Activated CD4-positive, alpha-beta T cell treated with anti-CD3 and anti-CD28 coated beads, Interleukin-2, amount 50 U/mL, for 16 hours (primary cell): ENCODE data around the gene DNAH8.

ENCODE experiments used
- DNase-seq: peaks from one replicate; pipeline ENCODE4 v3.0.0-alpha.2; 2020

The DNAH8 gene, protein sequence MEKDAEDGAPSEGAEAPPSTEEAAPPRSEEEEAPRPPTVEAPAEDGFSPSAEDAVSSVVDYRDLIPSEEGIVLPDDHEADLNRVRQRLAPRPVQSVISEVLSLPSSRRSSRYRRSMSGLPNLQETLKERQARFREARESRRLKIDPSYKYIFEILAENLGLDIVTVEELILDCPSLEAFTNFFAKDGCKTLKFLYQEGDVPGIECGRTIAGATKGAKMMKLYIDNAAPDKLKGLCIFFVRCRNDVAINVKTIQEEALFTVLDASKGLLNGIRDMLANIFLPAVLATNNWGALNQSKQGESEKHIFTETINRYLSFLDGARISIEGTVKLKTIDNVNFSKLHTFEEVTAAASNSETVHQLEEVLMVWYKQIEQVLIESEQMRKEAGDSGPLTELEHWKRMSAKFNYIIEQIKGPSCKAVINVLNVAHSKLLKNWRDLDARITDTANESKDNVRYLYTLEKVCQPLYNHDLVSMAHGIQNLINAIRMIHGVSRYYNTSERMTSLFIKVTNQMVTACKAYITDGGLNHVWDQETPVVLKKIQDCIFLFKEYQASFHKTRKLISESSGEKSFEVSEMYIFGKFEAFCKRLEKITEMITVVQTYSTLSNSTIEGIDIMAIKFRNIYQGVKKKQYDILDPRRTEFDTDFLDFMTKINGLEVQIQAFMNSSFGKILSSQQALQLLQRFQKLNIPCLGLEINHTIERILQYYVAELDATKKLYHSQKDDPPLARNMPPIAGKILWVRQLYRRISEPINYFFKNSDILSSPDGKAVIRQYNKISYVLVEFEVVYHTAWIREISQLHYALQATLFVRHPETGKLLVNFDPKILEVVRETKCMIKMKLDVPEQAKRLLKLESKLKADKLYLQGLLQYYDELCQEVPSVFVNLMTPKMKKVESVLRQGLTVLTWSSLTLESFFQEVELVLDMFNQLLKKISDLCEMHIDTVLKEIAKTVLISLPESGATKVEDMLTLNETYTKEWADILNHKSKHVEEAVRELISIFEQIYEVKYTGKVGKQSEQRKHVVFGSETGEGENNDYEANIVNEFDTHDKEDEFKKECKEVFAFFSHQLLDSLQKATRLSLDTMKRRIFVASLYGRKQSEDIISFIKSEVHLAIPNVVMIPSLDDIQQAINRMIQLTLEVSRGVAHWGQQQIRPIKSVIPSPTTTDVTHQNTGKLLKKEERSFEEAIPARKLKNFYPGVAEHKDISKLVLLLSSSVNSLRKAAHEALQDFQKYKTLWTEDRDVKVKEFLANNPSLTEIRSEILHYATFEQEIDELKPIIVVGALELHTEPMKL (N-terminal part only)

DNA sequence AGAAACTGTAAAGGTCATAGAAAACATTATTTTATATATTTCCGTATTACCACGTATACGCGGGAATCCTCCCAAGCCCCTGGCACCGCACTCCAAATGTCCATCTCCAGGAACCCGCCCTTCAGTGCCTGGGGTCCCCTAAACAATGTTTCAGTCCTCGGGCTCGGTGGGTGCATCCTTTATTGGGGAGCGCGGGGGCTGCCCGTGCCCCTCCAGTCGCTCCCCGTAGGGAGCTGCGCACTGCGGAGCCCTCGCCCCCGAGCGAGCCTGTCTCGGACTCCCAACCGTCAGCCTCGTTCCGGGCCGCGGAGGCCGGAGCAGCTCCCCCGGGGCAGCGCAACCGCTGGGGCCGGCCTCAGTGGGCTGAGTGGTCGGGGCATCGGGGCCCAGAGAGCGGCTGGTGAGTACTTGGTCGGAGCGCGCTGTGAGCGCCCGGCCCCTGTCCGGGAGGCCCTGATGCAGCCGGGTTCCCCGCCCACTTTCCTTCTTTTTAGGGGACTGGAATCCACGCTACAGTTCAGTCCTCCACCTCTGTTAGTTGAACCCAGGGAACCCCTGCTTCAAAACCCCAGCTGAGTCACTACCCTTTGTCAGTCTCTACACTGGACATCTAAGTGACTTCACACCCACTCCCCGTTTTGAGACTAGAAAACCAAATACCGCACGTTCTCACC lies at the start of gene DNAH8:
Gene DNAH8 (plus strand): TSS at position 296 of the 674 bp plus-strand sequence. CDS start 7,499 bp downstream, outside the sequence.
- DNase-seq = peak; percentile 41

DNA sequence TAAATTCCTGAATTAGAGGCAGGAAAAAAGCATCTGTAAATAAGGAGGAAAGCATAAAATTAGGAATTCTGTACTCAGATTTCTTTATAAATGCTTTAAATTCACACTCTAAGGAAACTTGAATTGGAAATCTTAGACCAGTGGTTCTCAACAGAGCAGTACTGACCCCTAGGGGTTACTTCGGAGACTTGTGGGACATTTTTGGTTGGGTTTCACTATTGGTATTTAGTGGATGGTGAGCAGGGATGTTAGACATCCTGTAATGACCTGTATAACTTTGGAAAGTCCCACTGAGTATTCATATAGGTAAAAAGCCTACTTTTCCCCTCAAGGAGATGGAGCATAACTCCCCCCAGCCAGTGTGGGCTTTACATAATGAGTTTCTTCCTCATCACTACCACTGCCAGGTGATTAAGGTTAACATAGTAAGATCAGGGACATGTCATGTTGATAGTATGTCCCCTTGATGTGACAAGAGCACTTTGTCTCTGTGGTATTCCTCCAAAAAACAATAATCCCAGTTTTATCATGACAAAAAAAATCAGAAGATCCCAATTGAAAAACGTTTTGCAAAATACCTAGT lies 43.1 kb upstream of the DNAH8 start:
- DNase-seq = peak; percentile 77

DNA sequence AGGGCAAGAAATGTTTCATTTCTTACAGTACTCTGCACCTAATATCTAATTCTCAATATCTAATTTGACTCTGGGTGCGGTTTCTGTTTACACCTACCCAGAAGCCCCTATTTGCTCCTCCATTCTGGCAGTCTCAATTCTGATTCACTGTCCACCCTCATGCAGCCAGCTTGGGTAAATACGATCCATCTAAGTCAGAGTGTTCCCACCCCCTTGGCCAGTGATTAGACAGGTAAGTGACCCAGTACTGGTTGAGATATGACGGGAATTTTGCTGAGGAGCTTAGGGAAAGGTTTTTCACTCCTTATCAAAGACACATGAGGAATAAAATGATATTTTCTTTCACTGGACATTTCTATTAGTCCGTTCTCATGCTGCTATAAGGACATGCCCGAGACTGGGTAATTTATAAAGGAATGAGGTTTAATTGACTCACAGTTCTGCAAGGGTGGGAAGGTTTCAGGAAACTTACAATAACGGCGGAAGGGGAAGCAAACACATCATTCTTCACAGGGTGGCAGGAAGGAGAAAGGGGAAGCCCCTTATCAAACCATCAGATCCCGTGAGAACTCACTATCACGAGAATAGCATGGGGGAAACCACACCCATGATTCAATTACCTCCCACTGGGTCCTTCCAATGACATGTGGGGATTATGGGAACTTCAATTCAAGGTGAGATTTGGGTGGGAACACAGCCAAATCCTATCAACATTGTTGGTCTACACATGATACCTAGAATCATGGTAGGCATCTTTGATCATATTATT lies 41.5 kb upstream of the DNAH8 start:
- peak; percentile 50 for DNase-seq

DNA sequence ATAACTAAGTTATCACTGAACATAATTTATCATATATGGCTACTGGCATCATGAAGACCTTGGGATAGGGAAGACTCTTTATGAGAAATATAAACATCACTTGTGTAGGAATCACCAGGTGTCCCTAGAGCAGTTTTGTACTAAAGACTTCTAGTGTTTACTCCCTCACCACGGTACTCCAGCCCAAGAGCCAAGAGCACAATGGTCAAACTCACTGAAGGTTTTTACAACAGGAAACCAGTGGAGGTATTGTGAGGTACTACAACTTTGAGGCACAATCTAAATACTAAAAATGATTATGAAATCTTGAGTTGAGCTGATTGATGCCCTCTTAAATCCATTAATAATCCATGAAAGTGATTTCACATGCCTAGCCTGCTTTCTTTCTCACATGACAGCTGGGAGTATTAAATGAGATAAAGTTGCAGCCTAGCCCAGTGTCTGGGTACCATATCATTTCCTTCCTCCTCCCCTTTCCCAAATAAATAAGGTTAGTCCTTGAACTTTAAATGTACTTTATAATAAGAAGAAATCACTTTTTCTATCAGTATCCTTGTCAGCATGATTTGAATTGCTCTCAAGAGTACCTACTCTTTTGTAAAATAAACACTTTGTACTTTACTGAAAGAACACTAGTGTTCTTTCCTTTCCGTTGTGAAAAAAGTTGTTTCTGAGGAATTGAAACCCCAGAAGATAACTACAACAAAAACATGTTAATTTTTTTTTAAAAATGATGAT lies 38.7 kb upstream of the DNAH8 start:
- DNase-seq = no peak

DNA sequence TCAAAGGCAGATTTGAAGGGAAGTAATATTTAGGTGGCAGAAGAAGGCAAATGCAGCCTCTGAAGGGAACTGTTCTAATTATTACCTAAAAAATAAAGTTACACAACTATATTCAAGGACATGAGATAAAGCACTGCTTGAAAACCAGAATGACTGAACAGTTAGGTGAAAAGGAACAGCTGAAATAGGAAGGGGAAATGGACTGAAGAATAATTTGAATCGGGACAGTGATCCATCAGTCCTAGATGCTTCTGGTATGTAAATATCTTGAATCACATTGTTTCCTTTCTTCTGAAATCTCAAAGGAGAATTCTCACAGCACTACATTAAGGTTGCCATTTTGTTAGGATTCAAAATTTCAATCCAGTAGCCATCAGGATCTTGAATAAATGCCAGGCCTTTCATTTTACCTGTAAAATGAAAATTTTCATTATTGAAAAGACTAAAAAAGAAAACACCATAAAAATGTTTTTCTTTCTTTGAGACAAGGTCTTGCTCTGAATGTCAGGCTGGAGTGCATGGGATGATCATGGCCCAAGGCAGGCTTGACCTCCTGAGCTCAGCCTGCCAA lies 38.1 kb upstream of the DNAH8 start:
- DNase-seq = no peak

DNA sequence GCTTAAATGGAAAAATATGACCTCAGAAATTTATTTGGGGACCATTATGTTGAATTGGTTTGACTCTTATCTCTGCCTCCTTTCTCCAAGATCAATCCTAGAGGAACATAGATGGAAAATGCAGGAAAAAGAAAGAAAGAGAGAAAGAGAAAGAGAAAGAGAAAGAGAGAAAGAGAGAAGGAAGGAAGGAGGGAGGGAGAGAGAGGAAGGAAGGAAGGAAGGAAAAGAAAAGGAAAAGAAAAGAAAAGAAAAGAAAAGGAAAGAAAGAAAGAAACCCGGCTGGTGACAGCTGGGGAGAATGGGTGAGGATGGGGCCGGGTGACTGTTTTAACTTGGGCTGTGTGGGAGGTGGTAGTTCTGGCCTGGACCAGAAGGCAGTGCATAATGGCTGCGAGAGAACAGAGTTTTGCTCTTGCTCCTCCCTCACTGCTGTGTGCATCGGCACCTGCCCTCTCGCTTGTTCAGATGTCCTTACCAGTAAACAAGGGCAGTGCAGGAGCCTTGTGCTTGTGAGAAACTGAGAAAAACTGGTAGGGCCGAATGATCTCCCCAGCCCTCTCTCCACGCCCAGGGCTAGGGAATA lies 36.8 kb upstream of the DNAH8 start:
- no peak for DNase-seq

DNA sequence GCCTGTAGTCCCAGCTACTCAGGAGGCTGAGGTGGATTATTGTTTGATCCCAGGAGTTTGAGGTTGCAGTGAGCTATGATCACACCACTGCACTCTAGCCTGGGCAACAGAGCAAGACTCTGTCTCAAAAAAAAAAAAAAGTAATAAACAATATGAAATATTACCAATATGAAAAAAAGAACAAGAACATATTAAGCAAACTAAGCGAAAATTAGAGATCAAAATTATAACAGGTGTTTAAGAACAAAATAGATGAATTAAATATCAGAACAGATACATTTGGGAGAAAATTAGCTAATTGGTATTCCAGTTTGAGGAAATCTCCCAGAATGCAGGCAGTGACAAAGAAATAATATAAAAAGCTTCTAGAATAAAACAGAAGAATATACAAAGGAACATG lies 35.4 kb upstream of the DNAH8 start:
- DNase-seq = no peak

DNA sequence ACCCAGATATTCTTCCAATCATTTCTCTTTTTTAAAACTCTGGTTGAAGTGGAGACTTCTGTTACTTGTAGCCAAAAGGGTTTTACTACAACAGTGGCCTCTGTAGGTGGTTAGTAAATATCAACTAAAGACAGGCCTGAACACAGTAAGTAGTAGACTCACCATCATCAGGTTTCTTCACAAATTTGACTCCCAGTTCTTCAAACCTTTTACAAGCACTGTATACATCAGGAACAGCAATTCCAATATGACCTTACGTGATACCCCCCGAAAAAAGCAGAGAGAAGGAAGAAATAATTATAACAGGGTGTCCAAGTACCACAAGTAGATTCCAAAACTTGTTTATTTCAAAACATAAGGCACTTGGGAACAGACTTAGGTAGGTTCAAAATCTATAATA lies 33.3 kb upstream of the DNAH8 start:
- no peak for DNase-seq

DNA sequence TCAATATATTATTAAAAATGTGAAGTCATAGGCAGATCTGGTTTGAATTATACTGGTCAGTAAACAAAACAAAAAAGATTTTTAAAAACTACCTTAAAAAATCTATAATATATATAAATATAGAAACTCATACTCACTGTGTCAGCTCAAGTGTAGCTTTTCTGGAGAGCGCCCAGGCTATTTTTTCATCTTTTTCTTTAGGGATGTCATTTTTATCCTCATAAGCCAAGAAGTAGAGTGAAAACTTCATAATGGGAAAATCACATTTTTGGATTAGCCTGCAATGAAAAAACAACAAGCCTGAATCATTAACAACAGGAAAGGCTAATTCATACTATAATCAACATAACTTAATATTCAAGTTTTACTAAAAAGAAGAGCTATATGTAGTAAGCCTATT lies 30.9 kb upstream of the DNAH8 start:
- no peak for DNase-seq

DNA sequence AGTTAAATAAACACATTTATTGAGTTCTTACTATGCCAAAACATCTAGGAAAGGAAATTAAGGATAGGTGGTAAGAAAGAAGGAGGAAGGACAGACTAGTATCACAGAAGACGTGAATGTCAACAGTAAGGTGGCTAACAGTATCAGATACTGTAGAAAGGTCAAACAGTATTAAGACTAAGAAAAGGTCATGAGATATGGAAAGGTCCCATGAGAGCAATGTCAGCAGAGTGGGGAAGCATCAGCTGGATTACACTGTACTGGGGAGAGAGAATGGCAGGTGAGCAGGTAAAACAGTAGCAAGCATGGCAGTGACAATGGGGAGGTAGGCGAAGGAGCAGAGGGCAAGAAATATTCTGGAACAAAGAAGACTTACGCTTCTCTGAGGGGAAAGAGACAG lies 30.2 kb upstream of the DNAH8 start:
- no peak for DNase-seq

DNA sequence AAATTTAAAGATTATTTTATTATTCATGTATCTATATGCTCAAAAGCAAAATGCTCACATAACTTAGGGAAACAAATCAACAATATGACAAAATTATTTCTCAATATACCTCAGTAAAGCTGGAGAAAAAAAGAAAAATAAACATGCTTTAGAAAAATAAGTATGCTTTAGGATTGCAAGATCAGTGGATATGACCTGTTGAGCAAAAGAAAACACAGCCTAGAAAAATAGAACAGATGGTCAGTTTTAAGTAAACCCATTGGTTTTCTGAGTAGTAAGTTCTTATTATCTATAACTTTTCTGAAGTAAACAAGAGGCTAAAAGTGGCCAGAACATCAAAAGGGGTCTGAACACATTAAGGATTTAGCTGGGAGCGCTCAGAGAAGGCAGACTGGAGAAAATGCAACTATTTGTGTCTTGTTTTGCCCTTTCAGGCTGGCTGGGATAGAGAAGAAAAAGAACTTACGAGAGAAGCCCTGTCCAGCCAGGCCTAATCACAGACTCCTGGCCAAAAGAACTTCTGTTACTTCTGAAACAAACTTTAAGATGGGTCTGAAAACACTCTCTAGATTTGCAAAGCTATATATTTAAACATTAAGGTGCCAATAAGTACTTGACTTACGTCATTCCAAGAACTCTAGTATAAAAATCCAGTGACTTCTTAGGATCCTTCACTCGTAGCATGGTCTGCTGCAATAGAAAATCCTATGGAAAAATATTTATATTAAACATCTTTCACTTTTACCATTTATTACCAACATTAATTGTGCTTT lies 28.7 kb upstream of the DNAH8 start:
- DNase-seq = no peak

DNA sequence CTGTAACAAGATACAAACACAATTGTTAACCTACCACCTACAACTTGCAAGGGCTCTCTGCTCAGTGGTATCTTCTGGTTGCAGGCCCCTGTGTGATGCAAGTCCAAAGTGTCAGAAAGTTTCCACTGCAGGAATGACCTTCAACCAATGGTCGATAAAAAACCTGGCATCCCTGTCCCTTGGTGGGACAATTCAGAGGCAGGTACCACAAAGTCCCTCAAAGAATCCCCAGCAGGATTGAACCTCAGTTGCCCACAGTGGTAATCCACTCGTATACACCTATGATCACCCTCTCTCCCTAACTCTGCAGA lies 28.1 kb upstream of the DNAH8 start:
- DNase-seq = no peak

DNA sequence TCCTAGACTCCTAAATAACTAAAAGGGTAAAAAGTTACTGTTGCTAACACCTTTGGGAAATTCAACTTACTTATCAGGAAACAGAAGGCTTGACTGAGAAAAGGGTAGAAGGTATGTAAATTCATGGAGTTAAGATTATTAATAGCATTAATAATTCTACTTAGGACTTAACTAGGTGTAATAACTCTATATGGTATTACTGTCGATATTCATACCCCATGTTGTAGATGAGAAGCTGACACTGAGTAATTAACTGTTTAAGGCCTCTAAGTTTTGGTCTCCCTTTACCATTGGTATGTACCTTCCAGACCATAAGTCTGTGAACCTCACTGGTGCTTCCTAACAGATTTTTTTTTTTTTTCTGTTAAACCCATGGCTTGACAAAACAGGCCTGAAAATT lies 27.6 kb upstream of the DNAH8 start:
- DNase-seq = no peak

DNA sequence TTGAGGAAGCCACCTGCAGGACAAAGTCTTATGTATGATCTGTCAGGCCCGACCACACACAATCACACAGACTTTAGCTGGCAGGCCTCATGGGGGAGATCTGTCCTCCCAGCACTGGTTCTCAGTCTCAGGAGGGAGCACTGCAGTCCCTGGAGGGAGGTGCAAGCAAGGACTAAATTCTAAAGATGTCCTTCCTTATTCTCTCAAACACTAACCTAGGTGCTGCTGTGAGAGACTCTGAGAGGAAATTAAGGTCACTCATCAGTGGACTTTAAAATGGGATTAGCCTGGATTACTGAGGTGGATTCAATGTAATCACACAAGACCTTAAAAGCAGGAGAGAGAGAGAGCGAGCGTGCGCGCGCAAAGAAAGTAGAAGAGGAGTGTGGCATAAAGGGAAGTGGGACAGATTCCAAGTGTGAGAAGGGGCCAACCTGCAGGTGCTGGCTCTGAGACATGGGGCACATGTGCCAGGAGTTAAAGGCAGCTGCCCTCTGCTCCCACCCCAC lies 26.5 kb upstream of the DNAH8 start:
- no peak for DNase-seq

DNA sequence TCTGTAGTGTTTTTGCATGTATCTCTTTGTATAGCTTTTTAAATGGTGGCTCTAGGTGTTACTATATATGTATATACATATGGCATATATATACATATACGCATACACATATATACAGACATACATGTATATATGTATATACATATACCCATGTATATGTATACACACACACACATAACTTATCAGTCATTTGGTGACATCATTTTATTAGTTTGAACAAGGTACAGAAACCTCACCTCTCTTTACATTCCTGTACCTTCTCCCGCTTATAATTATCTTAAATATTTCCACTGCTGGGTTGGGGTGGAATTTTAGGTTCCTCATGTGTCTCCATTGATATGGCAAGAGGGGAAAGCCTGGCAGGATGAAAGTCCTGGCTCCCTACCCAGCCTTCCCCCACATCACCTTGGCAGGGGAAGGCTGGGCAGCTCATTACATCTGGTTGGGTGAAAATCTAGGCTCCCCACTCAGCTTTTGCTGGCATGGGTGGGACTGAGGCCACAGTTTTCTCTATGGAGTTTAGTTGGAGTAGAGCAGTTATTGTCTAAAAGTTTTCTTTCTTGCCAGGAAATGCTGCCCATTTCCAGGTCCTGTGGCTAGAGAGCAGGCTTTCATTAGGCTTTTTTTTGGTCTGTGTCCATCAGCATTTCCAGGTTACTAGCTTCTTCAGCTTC lies 19.7 kb upstream of the DNAH8 start:
- DNase-seq = no peak

DNA sequence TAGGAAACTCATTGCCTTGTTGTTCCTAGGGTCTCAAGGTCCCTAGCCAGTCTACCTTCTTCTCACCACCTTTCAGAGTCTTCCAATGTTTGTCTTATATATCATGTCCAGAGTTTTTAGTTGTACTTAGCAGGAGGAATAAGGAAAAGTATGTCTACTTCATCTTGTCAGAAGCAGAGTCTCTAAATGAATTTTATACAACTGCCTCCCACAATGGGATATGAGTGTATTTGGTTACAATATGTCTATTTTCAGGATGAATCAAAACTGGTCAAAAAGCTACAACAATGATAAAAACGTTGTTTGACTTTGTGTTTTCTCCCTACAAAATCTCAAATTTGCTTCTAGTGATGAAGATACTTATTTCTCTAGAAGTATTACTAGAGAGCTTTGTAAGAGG lies 19.2 kb upstream of the DNAH8 start:
- peak; percentile 16 for DNase-seq

DNA sequence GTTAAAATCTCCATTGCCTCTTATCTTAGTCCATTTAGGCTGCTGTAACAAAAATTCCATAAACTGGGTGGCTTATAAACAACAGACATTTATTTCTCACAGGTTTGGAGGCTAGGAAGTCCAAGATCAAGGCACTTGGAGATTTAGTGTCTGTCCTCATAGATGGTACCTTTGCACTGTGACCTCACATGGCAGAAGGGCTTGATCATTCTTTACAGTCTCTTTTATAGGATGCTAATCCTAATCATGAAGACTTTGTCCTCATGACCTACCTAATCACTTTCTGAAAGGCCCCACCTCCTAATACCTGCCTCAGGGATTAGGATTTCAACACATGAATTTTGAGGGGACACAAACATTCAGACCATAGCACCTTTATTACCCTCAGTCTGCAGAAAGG lies 18.8 kb upstream of the DNAH8 start:
- DNase-seq = no peak

DNA sequence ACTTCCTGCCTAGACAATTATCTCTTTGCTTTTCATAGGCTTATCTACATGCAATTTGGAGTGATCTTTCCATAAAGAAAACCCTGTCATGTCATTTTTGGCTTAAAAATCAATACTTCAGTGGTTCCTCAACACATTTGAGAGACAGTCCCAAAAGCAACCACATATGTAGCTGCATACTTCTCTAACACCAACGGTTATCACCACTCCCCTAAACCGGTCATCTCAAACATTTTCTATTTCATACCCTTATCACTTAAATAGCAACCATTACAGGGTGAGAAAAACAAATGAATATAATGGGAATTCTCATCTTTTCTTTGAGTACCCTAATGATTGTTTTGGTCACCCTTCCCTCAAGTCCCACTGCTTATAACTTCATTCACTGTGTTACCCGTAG lies 17.3 kb upstream of the DNAH8 start:
- DNase-seq = peak; percentile 25
